Measurements from ENCODE around the gene TMEM234.

Gene TMEM234

DNA sequence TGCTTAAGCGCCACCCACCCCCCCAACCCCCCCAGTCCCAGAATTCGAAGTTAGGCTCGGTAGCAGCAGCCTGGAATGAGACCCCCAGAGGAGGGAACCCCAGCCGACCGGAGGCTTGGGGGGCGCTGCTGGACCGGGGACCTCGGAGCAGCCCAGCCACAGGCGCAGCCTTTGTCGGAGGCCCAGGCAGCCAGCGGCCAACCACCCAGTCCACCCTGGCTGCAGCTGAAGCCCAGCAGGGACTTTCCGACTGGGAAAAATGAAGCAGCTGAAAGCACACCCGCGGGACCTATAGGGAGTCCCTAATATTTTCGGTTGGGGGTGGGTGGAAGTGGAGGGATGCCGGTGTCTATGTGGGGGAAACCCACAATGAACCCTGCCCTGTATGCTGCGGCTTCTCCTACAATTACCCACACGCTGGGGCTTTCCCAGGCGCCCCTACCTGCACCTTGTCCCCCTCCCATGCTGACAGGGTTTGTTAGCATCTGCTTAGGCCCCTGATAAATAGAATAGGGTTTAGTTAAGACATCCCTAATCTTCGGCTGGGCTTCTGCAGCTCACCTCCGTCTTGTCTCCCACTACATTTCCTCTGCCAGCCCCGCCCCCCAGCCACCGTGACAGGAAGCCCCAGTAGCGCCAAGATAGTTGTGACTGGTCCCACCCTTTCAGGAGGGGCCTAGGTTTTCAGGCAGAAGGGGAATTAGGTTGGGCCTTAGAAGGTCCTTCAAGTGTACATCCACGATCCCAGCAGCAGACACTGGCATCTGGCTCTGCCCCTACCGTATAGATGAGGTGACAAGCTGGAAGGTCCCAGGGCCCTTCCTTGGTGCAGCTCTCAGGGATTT, 20.9 kb downstream of the TMEM234 start:
- DNase-seq (ENCODE audit: insufficient read length, low spot score) (peak; percentile 59), FAIRE-seq (peak; percentile 97)

DNA sequence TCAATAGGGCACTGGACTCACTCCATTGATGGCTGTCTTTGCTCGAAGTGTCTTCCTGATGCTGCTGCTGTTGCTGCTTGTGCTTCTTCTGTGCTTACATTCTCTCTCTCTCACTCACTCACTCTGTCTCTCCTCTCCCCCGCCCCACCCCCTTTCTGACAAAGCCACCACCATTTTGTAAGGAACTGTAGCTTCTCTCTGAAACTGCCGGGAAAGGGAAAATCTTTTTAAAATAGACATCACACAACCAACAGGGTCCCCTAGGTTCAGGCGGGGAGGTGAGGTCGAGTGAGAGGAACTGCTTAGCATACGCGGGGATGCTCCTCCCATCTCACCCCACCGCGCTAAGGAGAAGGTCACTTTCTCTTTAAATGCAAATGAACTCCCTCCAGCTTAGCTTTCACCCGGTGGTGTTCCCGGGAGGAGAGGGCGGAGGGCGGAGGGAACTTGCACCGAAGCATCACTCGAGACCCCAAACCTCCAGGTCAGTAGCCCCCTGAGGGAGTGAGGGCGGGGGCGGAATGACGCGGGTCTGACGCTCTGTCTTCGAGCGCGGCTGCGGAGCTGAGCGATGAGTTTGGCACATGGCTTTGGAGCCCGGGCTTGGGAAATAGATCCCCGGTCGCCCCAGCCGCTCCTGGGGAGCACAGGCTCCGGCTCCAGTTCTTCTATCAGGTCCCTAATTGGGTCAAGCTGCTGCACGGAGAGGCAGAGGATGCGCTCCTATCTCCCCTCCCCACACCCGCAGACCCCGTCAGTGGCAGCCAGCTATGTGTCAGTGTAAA, 21.7 kb downstream of the TMEM234 start, which contains the start of gene CCDC28B:
TSS of gene CCDC28B (plus strand) at position 370 of the 785 bp plus-strand sequence. CDS start 1,341 bp downstream, outside the sequence.
- FAIRE-seq = peak; percentile 54
- peak; percentile 60 for DNase-seq (ENCODE audit: insufficient read length, low spot score)

DNA sequence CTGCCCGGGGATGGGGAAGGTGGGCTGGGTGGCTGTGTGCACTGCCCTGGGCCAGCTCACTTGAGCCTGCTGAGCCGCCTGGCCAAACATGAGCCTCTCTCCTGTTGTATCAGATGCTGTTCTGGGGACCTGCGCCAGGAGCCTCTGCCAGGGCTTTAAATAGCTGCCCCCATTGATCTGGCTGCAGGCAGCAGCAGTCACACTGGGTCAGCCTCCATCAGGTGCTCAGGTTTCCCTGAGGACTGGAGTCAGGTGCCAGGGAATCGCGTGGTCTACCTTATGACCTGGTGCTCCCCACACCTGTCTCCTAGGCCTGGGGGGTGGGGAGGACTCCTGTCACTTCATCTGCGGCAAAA, 22.5 kb downstream of the TMEM234 start:
- FAIRE-seq (no peak), DNase-seq (ENCODE audit: insufficient read length, low spot score) (no peak)

DNA sequence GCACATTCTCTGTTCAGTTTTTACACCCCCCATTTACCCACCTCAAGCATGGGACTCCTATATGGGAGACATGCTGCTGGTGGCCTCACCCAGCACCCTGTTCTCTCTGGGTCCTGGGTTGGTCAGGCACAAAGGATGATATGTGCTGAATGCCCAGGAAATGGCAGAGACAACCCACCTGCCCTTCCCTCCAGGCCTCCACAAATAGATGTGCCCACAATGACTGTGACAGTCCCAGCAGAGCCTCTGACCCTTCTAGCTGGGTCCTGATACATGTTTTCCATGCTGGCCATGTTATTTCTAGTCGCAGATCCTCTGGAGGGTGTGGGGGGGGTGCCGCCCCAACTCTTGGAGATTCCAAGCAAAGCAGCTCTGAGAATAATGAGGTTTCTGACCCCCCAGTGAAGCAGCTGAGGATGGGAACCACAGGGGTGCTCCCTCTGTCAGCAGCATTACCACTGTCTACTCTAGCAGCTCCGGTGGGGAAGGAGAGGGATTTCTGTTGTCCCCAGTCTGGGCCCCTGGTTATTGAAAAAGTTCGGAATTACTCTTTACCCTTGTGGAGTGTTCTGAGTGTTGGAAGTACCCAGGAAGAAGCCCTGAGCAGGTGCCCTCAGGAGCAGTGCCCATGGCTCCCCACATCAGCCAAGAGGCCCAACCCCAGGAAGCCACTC, 23.0 kb downstream of the TMEM234 start:
- FAIRE-seq = no peak
- DNase-seq (ENCODE audit: insufficient read length, low spot score) = no peak

DNA sequence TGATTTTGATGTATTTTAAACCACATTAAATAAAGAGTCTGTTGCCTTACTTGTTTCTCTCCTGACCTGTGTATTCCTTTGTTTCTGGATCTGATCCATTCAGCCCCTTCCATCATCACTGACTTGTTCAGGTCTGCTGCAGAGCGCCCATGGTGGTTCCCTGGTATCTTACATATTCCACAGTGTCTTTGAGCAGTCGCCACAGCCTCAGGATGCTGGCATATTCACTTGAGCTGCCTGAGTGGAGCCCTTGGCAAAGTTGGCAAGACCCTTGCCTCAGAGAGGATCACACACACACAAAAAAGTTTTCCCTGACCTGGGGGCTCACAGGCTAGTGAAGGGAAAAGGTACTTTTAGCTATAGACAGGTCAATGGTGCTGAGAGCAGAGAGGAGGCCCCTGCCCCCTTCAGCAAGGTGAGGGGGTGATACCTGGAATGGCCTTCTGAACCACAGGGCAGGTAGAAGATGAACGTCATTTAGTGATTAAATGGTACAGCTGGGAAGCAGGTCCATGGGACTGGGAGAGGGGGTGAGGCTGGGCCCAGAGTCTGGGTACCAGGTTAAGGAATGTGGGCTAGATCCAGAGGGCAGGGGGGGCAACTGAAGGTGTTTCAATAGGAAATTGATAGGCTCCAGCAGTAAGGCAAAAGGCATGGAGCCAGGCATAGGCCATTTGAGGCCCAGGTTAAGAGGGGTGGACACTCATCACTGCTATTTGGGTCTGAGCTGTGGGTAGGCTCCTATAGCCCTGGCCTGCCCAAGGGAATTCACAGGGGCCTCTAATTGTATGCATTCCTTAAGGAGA, 23.7 kb downstream of the TMEM234 start:
- no peak for DNase-seq (ENCODE audit: insufficient read length, low spot score)
- no peak for FAIRE-seq

DNA sequence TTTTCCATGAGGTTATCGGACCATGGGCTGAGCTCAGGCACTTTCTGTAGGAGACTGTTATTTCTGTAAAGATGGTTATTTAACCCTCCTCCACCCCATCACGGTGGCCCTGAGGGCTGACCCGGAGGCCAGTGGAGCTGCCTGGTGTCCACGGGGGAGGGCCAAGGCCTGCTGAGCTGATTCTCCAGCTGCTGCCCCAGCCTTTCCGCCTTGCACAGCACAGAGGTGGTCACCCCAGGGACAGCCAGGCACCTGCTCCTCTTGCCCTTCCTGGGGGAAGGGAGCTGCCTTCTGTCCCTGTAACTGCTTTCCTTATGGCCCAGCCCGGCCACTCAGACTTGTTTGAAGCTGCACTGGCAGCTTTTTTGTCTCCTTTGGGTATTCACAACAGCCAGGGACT, 24.3 kb downstream of the TMEM234 start:
- no peak for FAIRE-seq
- no peak for DNase-seq (ENCODE audit: insufficient read length, low spot score)

DNA sequence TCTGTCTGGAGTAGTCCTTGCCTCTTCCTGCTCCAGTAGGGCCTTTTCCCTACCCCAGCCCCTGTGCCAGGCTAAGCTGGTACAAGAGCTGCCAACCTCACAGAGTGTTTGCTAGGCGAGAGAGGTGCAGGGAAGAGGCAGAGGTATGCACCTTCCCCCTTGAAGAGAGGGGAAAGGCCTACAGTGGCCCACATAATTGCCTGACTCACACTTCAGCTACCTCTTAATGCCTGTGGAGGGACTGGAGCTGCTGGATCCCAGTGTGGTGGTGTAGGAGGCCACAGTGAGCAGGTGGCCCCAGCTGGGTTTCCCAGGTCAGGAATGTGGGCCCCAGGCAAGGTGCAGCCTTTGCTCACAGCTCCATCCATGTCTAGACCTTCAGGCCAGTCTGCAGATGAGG, 25.1 kb downstream of the TMEM234 start:
- DNase-seq (ENCODE audit: insufficient read length, low spot score) (no peak), FAIRE-seq (no peak)

DNA sequence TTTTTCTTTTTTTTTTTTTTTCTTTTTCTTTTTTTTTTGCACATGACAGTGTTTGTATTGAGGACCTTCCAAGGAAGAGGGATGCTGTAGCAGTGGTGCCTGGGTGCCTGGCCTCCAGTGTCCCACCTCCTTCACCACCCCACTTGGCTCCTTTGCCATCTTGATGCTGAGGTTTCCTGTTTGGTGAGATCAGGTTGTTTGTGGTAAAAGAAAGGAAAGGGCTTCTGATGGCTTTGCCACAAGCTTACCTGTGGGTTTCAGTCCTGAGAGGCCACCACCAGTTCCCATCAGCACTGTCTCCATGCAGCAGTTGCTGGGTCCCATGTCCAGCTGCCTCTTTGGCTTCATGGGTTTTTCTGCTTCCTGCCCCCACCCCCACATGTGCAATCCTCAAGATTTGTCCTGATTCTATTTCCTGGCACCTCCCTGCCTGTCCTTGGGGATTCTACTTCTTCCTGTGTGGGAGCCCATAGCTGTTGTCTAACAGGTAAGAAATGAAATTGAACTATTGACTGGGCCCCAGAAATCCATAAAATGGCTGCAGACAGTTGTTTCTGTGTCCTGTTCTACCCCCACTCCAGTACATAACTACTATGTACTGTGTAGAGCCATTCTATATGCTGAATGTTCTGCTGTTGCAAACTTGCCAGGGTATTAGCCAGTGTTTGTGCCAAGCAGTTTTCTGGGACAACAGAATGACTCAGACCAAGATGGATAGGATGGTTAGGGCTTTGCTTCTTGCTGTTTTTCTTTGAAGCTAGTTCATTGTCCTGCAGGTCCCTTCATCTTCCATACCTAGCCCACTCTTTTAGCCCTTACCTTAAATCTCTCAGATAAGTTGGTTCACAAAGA, 26.0 kb downstream of the TMEM234 start:
- no peak for DNase-seq (ENCODE audit: insufficient read length, low spot score)
- FAIRE-seq = peak; percentile 8

DNA sequence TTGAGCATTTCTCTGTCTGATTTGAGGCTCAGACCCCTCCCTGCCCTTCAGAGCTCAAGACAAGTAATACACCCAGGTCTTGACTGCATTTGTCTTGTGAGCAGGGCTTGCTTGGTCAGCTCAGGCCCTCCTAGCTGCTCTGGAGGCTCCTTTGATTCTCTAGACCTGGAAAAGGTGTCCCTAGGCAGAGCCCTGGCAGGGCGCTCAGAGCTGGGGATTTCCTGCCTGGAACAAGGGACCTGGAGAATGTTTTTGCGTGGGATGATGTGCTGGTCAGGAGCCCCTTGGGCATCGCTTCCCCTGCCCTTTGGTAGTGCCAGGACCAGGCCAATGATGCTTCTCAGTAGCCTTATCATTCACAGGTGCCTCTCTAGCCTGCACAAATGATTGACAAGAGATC, 26.6 kb downstream of the TMEM234 start:
- FAIRE-seq (no peak), DNase-seq (ENCODE audit: insufficient read length, low spot score) (no peak)

DNA sequence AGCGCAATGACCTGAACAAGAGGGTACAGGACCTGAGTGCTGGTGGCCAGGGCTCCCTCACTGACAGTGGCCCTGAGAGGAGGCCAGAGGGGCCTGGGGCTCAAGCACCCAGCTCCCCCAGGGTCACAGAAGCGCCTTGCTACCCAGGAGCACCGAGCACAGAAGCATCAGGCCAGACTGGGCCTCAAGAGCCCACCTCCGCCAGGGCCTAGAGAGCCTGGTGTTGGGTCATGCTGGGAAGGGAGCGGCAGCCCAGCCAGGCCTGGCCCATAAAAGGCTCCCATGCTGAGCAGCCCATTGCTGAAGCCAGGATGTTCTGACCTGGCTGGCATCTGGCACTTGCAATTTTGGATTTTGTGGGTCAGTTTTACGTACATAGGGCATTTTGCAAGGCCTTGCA, 27.2 kb downstream of the TMEM234 start:
- DNase-seq (ENCODE audit: insufficient read length, low spot score) (no peak), FAIRE-seq (no peak)

DNA sequence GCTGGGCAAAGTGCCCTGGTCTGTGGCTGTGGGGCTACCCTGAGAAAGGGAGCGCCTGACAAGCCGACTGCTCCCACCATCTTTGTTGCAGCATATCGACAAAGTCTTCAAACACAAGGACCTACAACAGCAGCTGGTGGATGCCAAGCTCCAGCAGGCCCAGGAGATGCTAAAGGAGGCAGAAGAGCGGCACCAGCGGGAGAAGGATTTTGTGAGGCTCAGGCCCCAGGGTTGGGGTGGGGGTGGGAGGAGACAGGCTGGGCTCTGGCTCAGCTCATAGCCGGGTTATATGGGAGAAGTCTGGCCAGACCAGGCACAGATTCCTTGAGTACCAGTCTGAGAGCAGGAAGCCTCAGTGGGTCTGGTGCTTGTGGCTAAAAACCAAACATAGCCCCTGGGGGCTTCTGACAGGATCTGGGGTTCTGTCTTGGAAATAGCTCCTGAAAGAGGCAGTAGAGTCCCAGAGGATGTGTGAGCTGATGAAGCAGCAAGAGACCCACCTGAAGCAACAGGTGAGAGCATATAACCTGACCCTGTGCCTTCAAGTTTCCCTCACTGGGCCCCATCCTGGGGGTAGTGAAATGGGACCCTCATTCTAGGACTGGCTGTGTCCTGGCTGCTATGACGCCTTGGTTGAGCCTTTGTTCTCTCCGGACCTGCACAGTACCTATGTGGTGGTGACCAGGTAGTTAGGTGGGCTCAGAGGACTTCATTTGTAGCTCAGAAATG, 29.8 kb downstream of the TMEM234 start:
- DNase-seq (ENCODE audit: insufficient read length, low spot score) (no peak), FAIRE-seq (no peak)

DNA sequence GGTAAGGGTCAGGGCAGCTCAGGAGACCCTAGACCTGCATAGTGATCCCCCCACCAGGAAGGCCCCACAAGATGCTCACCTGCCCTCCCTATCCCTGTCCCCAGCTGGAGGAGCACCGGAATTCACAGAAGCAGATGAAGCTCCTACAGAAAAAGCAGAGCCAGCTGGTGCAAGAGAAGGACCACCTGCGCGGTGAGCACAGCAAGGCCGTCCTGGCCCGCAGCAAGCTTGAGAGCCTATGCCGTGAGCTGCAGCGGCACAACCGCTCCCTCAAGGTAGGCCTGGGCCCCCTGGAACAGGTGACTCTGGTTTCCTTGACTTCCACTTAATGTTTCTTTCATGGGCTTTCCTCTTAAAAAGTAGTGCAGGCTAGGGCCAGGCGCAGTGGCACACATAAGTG, 34.3 kb downstream of the TMEM234 start:
- no peak for FAIRE-seq
- no peak for DNase-seq (ENCODE audit: insufficient read length, low spot score)

DNA sequence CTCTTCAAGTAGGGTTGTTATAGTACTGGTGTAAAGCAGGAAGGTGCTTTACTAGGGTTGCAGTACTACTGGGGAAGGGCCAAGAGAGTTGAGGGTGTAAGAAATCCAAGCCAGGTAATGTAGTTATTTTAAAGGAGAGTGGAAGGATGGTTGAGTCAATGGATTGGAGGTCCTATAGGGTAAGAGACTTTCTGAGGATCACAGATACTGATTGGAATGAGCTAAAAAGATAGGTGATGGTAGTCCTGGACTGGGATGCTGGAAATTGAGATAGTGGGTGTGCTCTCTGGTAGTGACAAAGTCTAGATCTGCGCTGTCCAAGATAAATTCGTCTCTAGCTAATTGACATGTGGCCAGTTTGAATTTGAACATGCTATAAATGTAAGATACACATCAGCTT, 35.7 kb downstream of the TMEM234 start:
- DNase-seq (ENCODE audit: insufficient read length, low spot score) = no peak
- FAIRE-seq = no peak

DNA sequence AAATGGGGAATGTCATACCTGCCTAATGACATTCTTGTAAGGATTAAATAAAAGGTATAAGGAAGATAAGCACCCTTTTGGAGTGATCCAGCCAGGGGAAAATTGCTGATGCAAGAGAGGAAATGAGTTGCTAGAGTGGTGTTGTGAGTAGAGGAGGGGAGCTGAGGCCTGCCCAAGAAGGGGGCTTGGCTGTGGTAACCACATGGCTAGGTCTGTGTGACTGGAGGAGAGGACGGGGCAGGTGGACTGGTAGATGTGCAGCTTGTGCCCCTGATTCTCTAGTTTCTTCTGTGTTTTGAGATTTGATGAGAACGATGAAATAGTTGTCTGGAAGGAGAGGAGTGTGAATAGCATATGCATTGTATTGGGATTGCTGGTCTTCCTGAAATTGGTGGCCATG, 36.1 kb downstream of the TMEM234 start:
- DNase-seq (ENCODE audit: insufficient read length, low spot score) = no peak
- no peak for FAIRE-seq

DNA sequence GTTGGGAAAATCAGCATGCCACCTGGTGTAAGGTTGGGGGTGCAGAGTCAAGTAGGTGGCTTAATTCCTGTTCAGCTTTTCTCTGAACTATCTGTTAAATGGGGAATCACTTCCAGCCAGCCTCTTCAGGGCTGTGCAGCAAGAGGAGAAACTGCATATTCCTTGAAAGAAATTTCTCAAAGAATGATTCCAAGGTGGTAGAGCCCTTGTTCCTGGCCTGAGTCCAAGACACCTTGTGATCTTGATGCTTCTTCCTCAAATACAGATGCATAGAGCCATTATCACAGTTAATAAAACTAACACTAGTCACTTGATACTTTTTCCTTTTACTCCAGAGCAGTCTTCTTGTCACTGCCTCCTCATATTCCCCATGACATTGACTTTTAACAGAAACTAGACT, 37.5 kb downstream of the TMEM234 start:
- DNase-seq (ENCODE audit: insufficient read length, low spot score) (no peak), FAIRE-seq (no peak)

DNA sequence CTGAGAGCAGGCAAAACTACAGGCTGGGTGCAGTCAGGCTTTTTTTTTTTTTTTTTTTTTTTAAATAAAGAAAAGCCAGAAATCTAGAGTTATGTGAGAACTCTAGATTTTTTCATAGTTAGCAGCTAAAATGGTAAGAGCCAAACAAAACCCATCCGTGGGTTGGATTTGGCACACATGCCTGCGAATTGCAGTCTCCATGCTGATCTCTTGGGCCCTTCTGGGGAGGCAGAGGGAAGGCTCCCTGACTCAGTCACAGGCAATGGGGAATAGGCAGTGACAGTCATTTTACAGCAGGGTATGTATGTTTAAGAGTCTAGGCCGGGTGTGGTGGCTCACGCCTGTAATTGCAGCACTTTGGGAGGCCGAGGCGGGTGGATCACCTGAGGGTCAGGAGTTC, 40.1 kb downstream of the TMEM234 start:
- DNase-seq (ENCODE audit: insufficient read length, low spot score) (no peak), FAIRE-seq (no peak)

DNA sequence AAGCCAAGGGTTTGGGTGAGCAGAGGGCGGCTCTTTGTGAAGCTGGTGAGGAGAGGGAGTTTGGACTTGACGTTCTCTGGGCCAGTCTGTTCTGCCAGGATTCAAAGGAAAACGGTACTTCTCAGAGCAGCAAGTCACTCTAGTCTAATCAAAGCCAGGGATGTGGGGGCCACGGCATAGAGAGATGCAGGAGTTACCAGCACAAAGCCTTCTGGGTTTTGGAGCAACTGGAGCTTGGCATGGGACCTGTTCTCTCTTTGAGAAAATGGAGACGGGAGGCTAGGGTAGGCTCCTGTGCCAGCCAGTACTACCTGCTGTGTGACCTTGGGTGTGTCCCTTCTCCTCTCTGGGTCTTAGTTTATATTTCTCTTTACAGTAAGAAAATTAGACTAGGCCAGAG, 40.6 kb downstream of the TMEM234 start:
- no peak for DNase-seq (ENCODE audit: insufficient read length, low spot score)
- no peak for FAIRE-seq

DNA sequence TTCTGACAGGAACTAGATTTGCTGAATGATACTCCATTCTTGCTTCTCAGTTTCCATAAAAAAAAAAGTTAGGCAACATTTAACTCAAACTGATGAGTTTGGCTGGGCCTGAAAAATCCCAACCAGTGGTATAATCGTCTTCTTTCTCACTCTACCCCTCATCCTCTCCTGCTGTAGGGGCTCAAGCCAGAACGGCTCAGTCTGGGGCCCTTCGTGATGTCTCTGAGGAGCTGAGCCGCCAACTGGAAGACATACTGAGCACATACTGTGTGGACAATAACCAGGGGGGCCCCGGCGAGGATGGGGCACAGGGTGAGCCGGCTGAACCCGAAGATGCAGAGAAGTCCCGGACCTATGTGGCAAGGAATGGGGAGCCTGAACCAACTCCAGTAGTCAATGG, 41.1 kb downstream of the TMEM234 start:
- no peak for DNase-seq (ENCODE audit: insufficient read length, low spot score)
- FAIRE-seq = no peak
